ENCODE data around the gene TSPAN18.

TSPAN18 gene

GRCh38 chr11:44747316-44747715, 20.6 kb downstream of the TSPAN18 start:
- no peaks in the 10 kb centered on the region for H3K36me3 ChIP-seq (replicated peaks)
- TF ChIP-seq, protein P1, sequence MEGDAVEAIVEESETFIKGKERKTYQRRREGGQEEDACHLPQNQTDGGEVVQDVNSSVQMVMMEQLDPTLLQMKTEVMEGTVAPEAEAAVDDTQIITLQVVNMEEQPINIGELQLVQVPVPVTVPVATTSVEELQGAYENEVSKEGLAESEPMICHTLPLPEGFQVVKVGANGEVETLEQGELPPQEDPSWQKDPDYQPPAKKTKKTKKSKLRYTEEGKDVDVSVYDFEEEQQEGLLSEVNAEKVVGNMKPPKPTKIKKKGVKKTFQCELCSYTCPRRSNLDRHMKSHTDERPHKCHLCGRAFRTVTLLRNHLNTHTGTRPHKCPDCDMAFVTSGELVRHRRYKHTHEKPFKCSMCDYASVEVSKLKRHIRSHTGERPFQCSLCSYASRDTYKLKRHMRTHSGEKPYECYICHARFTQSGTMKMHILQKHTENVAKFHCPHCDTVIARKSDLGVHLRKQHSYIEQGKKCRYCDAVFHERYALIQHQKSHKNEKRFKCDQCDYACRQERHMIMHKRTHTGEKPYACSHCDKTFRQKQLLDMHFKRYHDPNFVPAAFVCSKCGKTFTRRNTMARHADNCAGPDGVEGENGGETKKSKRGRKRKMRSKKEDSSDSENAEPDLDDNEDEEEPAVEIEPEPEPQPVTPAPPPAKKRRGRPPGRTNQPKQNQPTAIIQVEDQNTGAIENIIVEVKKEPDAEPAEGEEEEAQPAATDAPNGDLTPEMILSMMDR (IDR thresholded peaks at IDR 0.05; ENCODE audit: low read depth, low read length, missing control alignments): no peak
- peaks cover 22% of the 10 kb centered on the region for H3K27me3 ChIP-seq (replicated peaks)
- in situ Hi-C loops (cut with HindIII; ENCODE audit: low pct_ligation_motif_present, low sequenced_read_pairs): no loop called here
- H3K27ac ChIP-seq: no peak overlapping the region
- no peak for DNase-seq
- H3K4me3 ChIP-seq (ENCODE audit: low read depth, low read length): no peak overlapping the region

GRCh38 chr11:44747836-44748235, 21.1 kb downstream of the TSPAN18 start:
- H3K4me3 ChIP-seq (ENCODE audit: low read depth, low read length): no peak overlapping the region
- no peaks in the 10 kb centered on the region for H3K36me3 ChIP-seq (replicated peaks)
- no peak for DNase-seq
- no peak overlapping the region for H3K27ac ChIP-seq
- peaks cover 23% of the 10 kb centered on the region for H3K27me3 ChIP-seq (replicated peaks)
- in situ Hi-C loops (cut with HindIII; ENCODE audit: low pct_ligation_motif_present, low sequenced_read_pairs): no loop called here
- TF ChIP-seq, protein P1 (IDR thresholded peaks at IDR 0.05; ENCODE audit: low read depth, low read length, missing control alignments): no peak

GRCh38 chr11:44748606-44749005, 21.8 kb downstream of the TSPAN18 start:
- TF ChIP-seq, protein P1 (IDR thresholded peaks at IDR 0.05; ENCODE audit: low read depth, low read length, missing control alignments): no peak
- DNase-seq: no peak
- Histone ChIP-seq H3K27me3 (replicated peaks) (peaks cover 22% of the 10 kb centered on the region), H3K4me3 (ENCODE audit: low read depth, low read length) (no peak overlapping the region), H3K36me3 (replicated peaks) (no peaks in the 10 kb centered on the region), H3K27ac (no peak overlapping the region)
- in situ Hi-C loops (cut with HindIII; ENCODE audit: low pct_ligation_motif_present, low sequenced_read_pairs): no loop called here

GRCh38 chr11:44749189-44749588, 22.4 kb downstream of the TSPAN18 start:
- no peak overlapping the region for H3K27ac ChIP-seq
- in situ Hi-C loops (cut with HindIII; ENCODE audit: low pct_ligation_motif_present, low sequenced_read_pairs): no loop called here

GRCh38 chr11:44750551-44751465, 24.0 kb downstream of the TSPAN18 start:
- no peak for DNase-seq
- Histone ChIP-seq H3K27ac (no peak overlapping the region), H3K27me3 (replicated peaks) (peaks cover 33% of the 10 kb centered on the region), H3K36me3 (replicated peaks) (no peaks in the 10 kb centered on the region), H3K4me3 (ENCODE audit: low read depth, low read length) (no peak overlapping the region)
- TF ChIP-seq, protein P1 (IDR thresholded peaks at IDR 0.05; ENCODE audit: low read depth, low read length, missing control alignments): no peak
- in situ Hi-C loops (cut with HindIII; ENCODE audit: low pct_ligation_motif_present, low sequenced_read_pairs): no loop called here

More at GRCh38 chr11:44749189-44749588, 22.4 kb downstream of the TSPAN18 start:
- H3K27me3 ChIP-seq (replicated peaks): peaks cover 22% of the 10 kb centered on the region
- no peaks in the 10 kb centered on the region for H3K36me3 ChIP-seq (replicated peaks)
- no peak overlapping the region for H3K4me3 ChIP-seq (ENCODE audit: low read depth, low read length)
- DNase-seq: no peak
- TF ChIP-seq, protein P1 (IDR thresholded peaks at IDR 0.05; ENCODE audit: low read depth, low read length, missing control alignments): no peak

All from brain microvascular endothelial cell (primary cell).